GM21737 (cell line): Measurements from ENCODE around the gene AEN.

Experiments
- ATAC-seq: cut with Tn5 transposase; IDR thresholded peaks from one replicate; pipeline ENCODE4 v1.9.1; 2021; ENCODE audit warnings: mild to moderate bottlenecking, moderate library complexity; ENCODE audit not compliant: unreplicated experiment

AEN gene

GRCh38 chr15:88620995-88621772, at the start of gene AEN:
AEN (plus strand) TSS chr15:88621340; CDS start chr15:88626210, 4,870 bp downstream.
- ATAC-seq = peak; percentile 93

- no peak for ATAC-seq
Measured at GRCh38 chr15:88571852-88572259, 49.3 kb upstream of the AEN start.

- ATAC-seq = no peak
Measured at GRCh38 chr15:88574077-88574476, 47.1 kb upstream of the AEN start.

- ATAC-seq = no peak
Measured at GRCh38 chr15:88574655-88575054, 46.5 kb upstream of the AEN start.

GRCh38 chr15:88579322-88579721, 41.8 kb upstream of the AEN start:
- no peak for ATAC-seq

GRCh38 chr15:88580532-88580931, 40.6 kb upstream of the AEN start:
- no peak for ATAC-seq

- no peak for ATAC-seq
Measured at GRCh38 chr15:88586401-88587162, 34.6 kb upstream of the AEN start.

- no peak for ATAC-seq
Measured at GRCh38 chr15:88590759-88591158, 30.4 kb upstream of the AEN start.

GRCh38 chr15:88591384-88591783, 29.8 kb upstream of the AEN start:
- no peak for ATAC-seq

- no peak for ATAC-seq
Measured at GRCh38 chr15:88603885-88604284, 17.3 kb upstream of the AEN start.

- ATAC-seq = no peak
Measured at GRCh38 chr15:88604381-88605188, 16.6 kb upstream of the AEN start.

GRCh38 chr15:88605189-88606069, 15.7 kb upstream of the AEN start:
- ATAC-seq = no peak

- ATAC-seq = no peak
Measured at GRCh38 chr15:88606070-88606794, 14.9 kb upstream of the AEN start.

- ATAC-seq = no peak
Measured at GRCh38 chr15:88607951-88608350, 13.2 kb upstream of the AEN start.

- ATAC-seq = no peak
Measured at GRCh38 chr15:88608607-88609181, 12.4 kb upstream of the AEN start.

- no peak for ATAC-seq
Measured at GRCh38 chr15:88609344-88610090, 11.6 kb upstream of the AEN start.

GRCh38 chr15:88610701-88611231, 10.4 kb upstream of the AEN start:
- no peak for ATAC-seq

GRCh38 chr15:88612186-88612796, 8.8 kb upstream of the AEN start:
- no peak for ATAC-seq
